Measurements from ENCODE around the gene FBXL14.
"Not testable (repeated sequence)": the region's sequence is repeated elsewhere in the genome, so short reads cannot be mapped to it uniquely, and the experiment has no call there.

The FBXL14 gene

DNA sequence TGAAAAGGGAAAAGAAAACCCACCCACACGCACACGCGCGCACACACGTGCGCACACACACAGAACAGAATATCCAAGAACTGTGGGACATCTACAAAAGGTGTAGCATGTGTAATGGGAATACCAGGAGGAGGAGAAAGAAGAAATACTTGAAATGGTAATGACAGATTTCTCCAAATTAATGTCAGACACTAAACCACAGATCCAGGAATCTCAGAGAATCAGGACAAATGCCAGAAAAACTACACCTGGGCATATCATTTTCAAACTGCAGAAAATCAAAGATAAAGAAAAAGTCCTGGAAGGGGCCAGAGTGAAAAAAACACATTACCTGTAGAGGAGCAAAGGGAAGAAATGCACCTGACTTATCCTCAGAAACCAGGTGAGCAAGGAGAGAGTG lies 26.5 kb downstream of the FBXL14 start:
- DNase-seq = no peak

DNA sequence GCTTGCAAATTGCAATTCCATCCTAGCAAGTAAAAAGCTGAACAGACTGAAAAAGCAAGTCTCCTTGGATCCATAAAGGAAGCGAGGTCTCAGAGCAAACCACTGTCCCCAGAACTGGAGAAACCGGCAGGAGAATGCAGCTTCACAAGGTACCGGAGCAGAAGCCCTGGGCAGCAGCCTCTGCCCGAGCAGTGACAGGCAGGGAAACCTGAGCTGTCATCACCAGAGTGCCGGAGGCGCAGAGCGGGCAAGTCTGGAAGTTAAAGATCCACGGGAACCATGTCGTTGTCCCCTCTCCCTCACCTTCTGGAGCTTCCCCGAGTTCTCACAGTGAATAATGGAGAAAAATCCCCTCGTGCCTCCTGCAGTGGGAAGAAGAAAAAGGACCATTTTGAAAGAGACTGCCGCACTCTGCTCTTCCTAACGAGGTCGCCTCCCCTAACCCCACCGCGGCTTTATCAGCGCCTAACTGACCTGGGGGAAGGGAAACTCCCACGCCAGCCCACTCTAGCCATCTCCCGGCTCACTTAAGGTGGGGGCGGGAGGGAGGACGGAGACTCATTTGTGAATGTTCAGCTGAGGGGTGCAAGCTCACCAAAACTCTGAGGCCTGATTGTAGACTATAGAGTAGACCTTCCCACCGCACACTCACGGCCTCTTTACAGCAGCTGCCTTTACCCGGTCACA lies 27.8 kb downstream of the FBXL14 start:
- no peak for DNase-seq

DNA sequence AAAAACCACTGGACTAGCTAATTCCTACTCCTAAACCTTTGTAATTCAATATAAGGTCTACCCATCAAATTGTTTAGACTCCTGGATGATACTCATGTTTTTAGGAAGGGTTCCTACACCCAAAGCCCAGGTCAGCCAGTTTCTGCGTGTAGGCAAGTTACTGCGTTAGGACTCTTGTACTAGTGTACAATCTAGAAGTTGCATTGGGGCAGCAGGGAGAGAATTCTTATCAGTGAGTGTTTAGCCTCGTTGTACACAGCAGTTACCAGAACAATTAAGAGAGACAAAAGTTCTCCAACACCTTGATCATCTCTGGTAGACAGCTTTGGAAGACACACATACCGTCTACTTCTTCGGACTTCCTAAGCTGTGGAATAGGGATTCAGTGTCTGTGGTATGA lies 29.2 kb downstream of the FBXL14 start:
- no peak for DNase-seq

- no peak for DNase-seq
Measured at GRCh38 chr12:1564067-1564466, 30.3 kb downstream of the FBXL14 start.

DNA sequence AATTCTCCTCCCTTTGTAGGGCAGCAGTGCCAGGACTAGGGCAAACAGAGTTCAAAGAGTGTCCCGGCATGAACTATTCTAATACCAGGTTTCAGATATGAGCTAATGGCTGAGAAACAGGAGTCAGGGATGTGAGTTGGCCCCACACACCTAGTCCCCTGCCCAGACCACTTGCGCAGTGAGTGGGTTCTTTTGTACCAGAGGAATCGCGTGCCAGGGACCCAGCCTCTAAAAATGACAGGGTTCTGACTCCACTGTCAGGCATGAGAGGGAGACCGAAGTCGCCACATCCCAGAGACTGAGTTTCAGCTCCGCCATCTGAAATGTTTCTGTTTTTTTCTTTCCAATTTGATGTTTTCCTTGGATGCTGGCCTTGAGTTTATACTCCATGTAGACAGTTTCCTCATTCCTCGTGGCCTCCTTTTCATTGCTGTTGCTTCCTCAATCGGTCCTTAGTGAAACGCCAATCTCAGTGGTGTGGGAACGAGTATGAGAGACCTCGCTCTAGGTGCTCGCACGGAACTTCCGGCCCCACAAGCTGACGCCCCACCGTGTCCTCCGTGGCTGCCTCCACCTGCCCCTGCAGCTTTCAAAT lies 31.5 kb downstream of the FBXL14 start:
- DNase-seq = no peak

- no peak for DNase-seq
Measured at GRCh38 chr12:1560704-1561103, 33.7 kb downstream of the FBXL14 start.

- DNase-seq = no peak
Measured at GRCh38 chr12:1559676-1560091, 34.7 kb downstream of the FBXL14 start.

DNA sequence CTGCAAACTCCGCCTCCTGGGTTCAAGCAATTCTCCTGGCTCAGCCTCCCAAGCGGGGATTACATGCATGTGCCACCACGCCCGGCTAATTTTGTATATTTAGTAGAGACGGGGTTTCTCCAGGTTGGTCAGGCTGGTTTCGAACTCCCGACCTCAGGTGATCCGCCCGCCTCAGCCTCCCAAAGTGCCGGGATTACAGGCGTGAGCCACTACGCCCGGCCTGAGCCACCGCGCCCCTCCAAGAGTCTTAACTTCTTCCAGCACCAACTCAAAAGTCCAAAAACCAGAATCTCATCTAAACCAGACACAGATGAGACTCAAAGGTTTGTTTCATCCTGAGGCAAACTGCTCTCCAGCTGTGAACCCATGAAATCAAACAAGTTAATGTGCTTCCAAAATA lies 36.3 kb downstream of the FBXL14 start:
- not testable (repeated sequence) for DNase-seq

- DNase-seq = no peak
Measured at GRCh38 chr12:1553987-1554982, 40.1 kb downstream of the FBXL14 start.

GRCh38 chr12:1553536-1553935 lies 40.8 kb downstream of the FBXL14 start:
- no peak for DNase-seq

DNA sequence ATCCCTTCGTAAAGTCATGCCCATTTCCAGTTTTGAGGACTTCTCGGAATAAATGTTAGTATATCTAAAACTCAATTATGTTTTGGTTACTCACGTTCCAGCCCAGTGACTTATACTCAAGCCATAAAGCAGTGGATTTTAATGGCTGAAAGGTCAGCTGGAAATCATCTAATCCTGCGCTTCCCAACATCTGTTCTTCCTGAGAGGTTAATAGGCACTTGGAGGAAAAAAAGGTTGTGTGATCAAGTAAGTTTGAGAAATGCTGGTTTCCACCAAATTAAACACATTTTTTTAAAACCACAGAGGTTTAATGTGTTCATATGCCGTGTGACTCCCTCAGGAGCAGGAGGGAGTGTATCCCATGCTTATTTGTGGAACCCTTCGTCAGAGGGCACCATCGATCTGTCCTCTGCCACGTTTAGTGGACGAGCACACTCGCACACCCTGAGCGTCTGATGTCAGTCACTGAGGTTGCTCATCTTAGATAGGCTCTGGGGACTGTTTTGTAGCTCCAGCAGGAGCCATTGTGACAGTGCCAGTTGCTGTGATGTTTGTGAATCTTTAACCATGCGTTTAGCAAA lies 41.4 kb downstream of the FBXL14 start:
- no peak for DNase-seq

- DNase-seq = no peak
Measured at GRCh38 chr12:1552171-1552570, 42.2 kb downstream of the FBXL14 start.

- DNase-seq = no peak
Measured at GRCh38 chr12:1551496-1551895, 42.9 kb downstream of the FBXL14 start.

DNA sequence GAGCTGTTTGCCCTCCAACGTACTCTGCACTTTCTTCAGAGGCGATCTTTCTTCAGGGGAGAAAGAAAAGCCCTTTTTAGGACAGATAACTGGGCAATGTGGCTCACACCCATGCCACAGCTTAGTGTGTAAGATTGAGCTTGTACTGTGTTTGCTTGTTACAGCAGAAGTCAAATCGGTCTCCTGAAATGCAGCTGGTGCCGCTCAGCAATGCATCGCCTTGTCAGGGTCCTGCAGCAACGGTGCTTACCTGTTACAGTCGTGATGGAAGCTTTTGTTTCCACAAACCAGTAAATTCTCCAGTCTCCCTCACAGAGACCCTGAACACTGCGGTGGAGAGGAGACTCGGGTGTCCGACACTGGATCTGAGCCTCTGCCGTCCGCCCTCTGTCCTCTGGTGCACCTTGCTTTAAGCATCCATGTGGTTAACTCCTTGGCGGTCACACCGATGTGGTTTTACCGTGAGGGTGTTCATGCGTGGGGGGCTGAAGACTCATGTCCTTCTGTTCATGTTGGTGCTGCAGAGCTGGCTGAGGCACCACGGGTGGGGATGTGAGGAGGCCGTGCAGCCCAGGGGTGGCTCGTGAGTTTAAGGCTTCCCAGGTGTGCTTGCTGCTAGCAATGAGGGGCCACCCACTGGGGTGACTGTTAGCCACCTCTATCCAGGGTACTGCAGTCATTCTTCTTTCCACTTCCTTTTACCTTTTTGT lies 47.3 kb downstream of the FBXL14 start:
- no peak for DNase-seq

DNA sequence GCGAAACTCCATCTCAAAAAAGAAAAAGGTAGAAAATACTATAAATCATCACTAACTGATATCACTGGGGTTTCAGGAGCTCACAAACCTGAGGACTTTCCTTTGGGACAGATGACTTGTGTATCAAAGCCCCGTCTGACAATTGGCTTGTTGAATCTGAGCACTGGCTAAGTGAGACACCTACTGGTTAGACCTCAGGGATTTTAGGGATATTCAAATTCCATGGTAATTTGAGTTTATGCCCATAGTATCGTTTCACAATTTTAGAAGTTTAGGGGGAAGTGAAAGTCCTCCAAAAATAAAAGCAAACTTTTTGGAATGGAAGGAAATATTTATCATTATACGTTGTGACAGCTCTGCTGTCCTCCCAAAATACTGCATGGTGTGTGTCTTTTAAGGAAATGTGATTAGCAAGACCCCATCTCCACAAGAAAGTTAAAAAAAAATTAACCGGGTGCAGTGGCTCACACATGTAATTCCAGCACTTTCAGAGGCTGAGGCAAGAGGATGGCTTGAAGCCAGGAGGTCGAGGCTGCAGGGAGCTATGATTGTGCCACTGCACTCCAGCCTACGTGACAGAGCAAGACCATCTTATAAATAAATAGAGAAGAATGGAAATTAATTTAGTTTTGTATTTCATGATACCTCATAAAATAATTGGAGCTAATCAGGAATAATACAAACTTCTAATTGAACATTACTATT lies 49.2 kb downstream of the FBXL14 start:
- DNase-seq = no peak

- DNase-seq = no peak
Measured at GRCh38 chr12:1542599-1542998, 51.8 kb downstream of the FBXL14 start.

- no peak for DNase-seq
Measured at GRCh38 chr12:1540690-1541089, 53.7 kb downstream of the FBXL14 start.

- no peak for DNase-seq
Measured at GRCh38 chr12:1539135-1539534, 55.2 kb downstream of the FBXL14 start.

GRCh38 chr12:1536817-1537216 lies 57.6 kb downstream of the FBXL14 start:
- no peak for DNase-seq

DNA sequence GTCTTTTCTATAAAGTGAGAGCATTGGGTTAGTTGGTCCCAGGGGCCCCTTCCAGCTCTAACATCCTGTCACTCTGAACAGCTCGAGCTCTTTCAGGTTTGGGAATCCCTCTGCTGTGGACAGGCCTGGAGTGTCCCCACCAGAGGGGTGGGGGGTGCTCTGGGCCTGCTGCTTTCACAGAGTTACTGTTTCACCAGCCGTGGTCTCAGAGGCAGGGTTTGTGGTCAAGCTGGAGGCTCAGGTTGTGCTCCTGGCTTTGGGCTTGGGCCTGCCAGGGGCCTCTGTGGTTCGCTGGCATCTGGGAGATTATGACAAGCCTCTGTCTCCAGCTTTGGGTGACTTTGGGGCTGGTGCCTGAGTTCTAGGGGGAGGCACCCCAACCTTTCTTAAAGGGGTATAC lies 59.6 kb downstream of the FBXL14 start:
- DNase-seq = no peak

- DNase-seq = no peak
Measured at GRCh38 chr12:1533602-1534304, 60.6 kb downstream of the FBXL14 start.
